Measurements from ENCODE around the gene SPTBN1.

GRCh38 chr2:54668711-54669110, 212.6 kb downstream of the SPTBN1 start:
- TF ChIP-seq GATA2 (IDR thresholded peaks at IDR 0.05; ENCODE audit: low read depth, low read length) = no peak
- TF ChIP-seq GATA3 (IDR thresholded peaks at IDR 0.05; ENCODE audit: low read depth, low read length) = no peak

Data from SH-SY5Y (cell line).